BE2C (cell line): ENCODE data around the gene NBAS.

ENCODE experiments used
- DNase-seq: peaks from one replicate; pipeline ENCODE4 v3.0.0-alpha.2; 2020
- H3K27me3 ChIP-seq: fragments of 250-450 bp; sonication (Bioruptor Pico); 2 replicates; pipeline ENCODE4 v1.5.1; 2020; ENCODE audit warnings: mild to moderate bottlenecking
- H3K36me3 ChIP-seq: fragments of 250-450 bp; sonication (Bioruptor Pico); 2 replicates; pipeline ENCODE4 v1.5.1; 2020; ENCODE audit warnings: mild to moderate bottlenecking
- H3K4me1 ChIP-seq: fragments of 250-450 bp; sonication (Bioruptor Pico); 2 replicates; pipeline ENCODE4 v1.5.1; 2020
- H3K4me3 ChIP-seq: 2 replicates; pipeline ENCODE4 v1.5.1; 2011; ENCODE audit warnings: low read depth, low read length
- H3K9me3 ChIP-seq: fragments of 250-450 bp; sonication (Bioruptor Pico); 2 replicates; pipeline ENCODE4 v1.5.1; 2020
- CTCF ChIP-seq: IDR thresholded peaks from 2 replicates; pipeline ENCODE4 v1.5.1; 2012; ENCODE audit warnings: mild to moderate bottlenecking, low read depth, low read length

The NBAS gene

GRCh38 chr2:15128846-15129245 lies 432.3 kb downstream of the NBAS start:
- H3K27me3 ChIP-seq, result no peaks in the 10 kb centered on the region
- no peak for TF ChIP-seq CTCF
- no peaks in the 10 kb centered on the region for H3K36me3 ChIP-seq
- H3K9me3 ChIP-seq, result no peaks in the 10 kb centered on the region
- no peaks in the 10 kb centered on the region for H3K4me1 ChIP-seq
- no peak for DNase-seq
- no peak overlapping the region for H3K4me3 ChIP-seq

- Histone ChIP-seq H3K4me3 (no peak overlapping the region), H3K4me1 (no peaks in the 10 kb centered on the region), H3K9me3 (0 out of 2 replicates have a peak, but pooled peaks cover 2% of the 10 kb centered on the region), H3K36me3 (no peaks in the 10 kb centered on the region), H3K27me3 (no peaks in the 10 kb centered on the region)
- no peak for TF ChIP-seq CTCF
- no peak for DNase-seq
Measured at GRCh38 chr2:15127876-15128275, 433.3 kb downstream of the NBAS start.

- Histone ChIP-seq H3K4me1 (no peaks in the 10 kb centered on the region), H3K27me3 (no peaks in the 10 kb centered on the region), H3K4me3 (no peak overlapping the region), H3K9me3 (0 out of 2 replicates have a peak, but pooled peaks cover 2% of the 10 kb centered on the region), H3K36me3 (no peaks in the 10 kb centered on the region)
- no peak for DNase-seq
- no peak for TF ChIP-seq CTCF
Measured at GRCh38 chr2:15127301-15127700, 433.8 kb downstream of the NBAS start.

GRCh38 chr2:15126373-15126772 lies 434.8 kb downstream of the NBAS start:
- DNase-seq, result no peak
- no peak overlapping the region for H3K4me3 ChIP-seq
- H3K9me3 ChIP-seq, result 0 out of 2 replicates have a peak, but pooled peaks cover 2% of the 10 kb centered on the region
- H3K4me1 ChIP-seq, result no peaks in the 10 kb centered on the region
- TF ChIP-seq CTCF, result no peak
- no peaks in the 10 kb centered on the region for H3K27me3 ChIP-seq
- no peaks in the 10 kb centered on the region for H3K36me3 ChIP-seq

GRCh38 chr2:15122915-15123314 lies 438.2 kb downstream of the NBAS start:
- TF ChIP-seq CTCF, result no peak
- Histone ChIP-seq H3K36me3 (no peaks in the 10 kb centered on the region), H3K4me3 (no peak overlapping the region), H3K4me1 (no peaks in the 10 kb centered on the region; the same call in 1 of the 2 replicates), H3K27me3 (no peaks in the 10 kb centered on the region), H3K9me3 (0 out of 2 replicates have a peak, but pooled peaks cover 2% of the 10 kb centered on the region)
- DNase-seq, result no peak

GRCh38 chr2:15120631-15121030 lies 440.5 kb downstream of the NBAS start:
- no peak for TF ChIP-seq CTCF

More at GRCh38 chr2:15120631-15121030, 440.5 kb downstream of the NBAS start:
- Histone ChIP-seq H3K9me3 (0 out of 2 replicates have a peak, but pooled peaks cover 2% of the 10 kb centered on the region), H3K36me3 (no peaks in the 10 kb centered on the region), H3K27me3 (no peaks in the 10 kb centered on the region), H3K4me1 (no peaks in the 10 kb centered on the region; the same call in 1 of the 2 replicates), H3K4me3 (no peak overlapping the region)
- no peak for DNase-seq
